HK-2 (cell line): ENCODE data around the gene CEACAM16.
"Not testable (repeated sequence)": the region's sequence is repeated elsewhere in the genome, so short reads cannot be mapped to it uniquely, and the experiment has no call there.

Experiments
- DNase-seq: peaks from one replicate; pipeline ENCODE4 v3.0.0-alpha.2; 2018; ENCODE audit not compliant: unreplicated experiment

The CEACAM16 gene

DNA sequence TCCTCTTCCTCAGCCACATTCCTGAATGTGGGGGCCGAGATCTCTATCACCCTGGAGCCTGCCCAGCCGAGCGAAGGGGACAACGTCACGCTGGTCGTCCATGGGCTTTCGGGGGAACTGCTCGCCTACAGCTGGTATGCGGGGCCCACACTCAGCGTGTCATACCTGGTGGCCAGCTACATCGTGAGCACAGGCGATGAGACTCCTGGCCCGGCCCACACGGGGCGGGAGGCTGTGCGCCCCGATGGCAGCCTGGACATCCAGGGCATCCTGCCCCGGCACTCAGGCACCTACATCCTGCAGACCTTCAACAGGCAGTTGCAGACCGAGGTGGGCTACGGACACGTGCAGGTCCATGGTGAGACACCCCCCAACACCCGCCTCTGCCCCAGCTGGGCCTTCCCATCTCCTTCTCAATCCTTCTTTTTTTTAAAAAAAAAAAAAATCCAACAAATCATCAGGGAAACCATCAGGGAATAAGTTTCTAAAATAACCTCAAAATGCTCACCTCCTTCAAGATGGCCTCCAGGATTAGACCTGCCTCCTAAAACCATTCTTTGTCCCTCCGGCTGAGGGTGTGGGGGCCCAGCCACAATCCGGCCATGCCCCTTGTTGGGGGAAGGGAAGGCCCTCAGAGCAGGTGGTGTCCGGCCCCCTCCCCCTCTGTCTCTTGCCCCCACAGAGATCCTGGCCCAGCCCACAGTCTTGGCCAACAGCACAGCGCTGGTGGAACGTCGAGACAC is 4.6 kb downstream of the CEACAM16 start:
- no peak for DNase-seq

DNA sequence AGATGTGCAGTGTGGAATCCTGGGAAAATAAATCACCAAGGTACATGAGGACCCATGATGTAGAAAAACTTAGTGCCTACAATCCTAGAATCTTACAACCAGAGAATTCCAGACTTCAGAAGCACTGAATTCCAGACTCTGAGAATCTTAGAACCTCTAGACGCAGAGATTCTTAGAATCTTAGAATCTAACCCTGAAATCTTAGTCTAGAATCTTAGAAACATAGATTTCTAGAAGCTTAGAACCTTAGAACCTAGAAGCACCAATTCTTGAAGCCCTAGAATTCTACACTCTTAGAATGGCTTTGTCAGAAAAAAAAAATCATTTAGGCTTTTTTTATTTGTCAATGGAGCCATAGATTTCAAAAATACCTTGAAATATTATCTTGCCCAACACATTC is 6.0 kb downstream of the CEACAM16 start:
- DNase-seq = no peak

- DNase-seq = no peak
Observed at GRCh38 chr19:44705502-44706010, 6.6 kb downstream of the CEACAM16 start.

DNA sequence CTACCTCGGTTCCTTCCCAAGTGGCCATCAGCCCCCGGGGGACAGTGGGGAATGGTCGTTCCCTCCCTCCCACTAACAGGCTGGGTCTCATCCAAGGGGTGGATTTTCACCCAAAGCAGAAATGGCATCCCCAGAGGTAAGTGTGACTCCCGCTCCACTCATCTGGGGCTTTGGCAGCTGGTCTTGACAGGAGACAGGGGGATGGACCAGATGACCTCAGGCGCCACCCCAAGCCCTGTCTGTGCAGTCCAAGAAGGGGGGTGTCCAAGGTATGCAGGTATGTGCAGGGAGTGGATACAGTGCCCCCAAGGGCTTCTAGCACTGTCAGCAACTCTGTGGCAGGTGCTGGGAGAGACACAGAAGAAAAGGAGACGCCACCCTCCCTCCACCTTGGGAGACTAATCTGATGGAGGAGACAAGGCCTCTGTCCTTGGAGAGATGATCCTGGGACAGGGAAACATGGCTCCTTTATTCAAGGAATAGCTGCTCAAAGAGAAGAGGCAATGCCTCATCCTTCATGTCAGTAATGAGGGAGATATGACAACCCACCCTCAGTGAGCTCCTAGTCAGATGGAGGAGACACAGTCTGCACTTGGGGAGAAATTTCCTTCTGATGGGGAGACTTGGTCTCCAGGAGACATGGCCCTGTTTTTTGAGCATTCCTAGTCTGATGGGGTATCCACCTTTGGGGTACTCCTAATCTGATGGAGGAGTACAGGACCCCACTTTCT is 7.7 kb downstream of the CEACAM16 start:
- DNase-seq = no peak

DNA sequence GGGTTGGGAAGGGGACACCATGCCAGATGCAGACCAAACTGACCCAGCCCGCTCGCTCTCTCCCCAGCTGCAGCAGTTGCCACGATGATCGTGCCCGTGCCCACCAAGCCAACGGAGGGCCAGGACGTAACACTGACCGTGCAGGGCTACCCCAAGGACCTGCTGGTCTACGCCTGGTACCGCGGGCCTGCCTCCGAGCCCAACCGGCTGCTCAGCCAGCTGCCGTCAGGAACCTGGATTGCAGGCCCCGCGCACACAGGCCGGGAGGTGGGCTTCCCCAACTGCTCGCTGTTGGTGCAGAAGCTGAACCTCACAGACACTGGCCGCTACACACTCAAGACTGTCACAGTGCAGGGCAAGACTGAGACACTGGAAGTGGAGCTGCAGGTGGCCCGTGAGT is 8.8 kb downstream of the CEACAM16 start:
- DNase-seq = no peak

GRCh38 chr19:44708940-44709339 is 10.0 kb downstream of the CEACAM16 start:
- DNase-seq = no peak

DNA sequence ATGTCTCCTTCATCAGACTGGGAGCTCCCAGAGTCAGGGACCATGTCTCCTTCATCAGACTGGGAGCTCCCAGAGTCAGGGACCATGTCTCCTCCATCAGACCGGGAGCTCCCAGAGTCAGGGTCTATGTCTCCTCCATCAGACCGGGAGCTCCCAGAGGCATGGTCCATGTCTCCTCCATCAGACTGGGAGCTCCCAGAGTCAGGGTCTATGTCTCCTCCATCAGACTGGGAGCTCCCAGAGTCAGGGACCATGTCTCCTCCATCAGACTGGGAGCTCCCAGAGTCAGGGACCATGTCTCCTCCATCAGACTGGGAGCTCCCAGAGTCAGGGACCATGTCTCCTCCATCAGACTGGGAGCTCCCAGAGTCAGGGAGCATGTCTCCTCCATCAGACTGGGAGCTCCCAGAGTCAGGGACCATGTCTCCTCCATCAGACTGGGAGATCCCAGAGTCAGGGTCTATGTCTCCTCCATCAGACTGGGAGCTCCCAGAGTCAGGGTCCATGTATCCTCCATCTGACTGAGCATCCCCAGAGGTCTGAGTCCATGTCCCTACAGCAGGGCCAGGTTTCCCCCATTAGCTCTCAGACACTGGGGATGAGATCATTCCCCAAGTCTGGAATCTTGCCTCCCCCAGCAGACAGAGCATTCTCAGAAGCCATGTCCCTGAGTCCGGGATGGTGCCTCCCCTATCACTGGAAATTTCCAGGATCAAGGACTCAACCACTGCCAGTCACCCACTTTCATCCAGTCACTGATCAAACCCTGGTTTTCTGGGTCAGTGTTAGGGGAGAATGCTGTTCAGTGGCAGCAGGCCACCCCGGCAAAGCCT is 10.7 kb downstream of the CEACAM16 start:
- DNase-seq = not testable (repeated sequence)

DNA sequence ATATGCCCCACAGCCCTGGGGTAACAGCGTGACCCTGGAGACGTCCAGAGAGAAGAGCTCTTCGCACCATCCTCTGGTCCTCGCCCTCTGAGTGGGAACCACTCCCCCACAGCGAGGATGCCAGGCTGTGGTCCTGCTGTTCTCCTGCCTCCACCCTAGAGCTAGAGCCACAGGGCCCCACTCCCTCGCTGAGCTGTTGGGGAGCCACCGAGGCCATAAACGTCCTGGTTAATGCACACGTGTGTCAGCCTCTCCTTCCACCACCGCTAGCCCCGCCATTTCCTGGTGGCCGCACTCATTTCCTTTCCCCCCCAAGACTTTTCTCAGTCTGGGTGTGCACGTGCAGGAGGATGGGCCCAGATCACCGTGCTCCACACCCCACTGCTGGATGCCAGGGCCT is 11.5 kb downstream of the CEACAM16 start:
- no peak for DNase-seq

DNA sequence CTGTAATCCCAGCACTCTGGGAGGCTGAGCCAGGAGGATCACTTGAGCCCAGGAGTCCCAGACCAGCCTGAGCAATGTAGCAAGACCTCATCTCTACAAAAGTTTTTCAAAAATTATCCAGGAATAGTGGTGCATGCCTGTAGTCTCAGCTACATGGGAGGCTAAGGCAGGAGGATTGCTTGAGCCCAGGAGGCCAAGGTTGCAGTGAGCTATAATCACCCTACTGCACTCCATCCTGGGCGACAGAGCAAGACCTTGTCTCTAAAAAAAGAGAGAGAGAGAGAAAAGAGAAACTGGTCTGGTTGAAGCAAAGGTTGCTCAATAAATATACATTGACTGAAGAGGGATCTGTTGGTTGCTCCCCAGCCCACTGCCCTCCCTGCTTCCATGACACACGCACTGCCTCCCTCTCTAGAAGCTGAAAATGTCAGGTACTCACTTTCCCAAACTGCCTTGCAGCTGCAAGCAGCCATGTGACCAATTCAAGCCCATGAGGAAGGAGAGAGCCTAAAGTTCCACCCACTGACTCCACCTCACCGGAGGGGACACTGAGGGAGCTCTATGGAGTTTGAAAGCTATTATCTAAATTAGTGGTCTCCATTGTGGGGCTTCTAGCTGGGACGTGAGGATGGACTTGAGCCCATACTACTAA is 14.0 kb downstream of the CEACAM16 start:
- no peak for DNase-seq

- DNase-seq = no peak
Observed at GRCh38 chr19:44714597-44715169, 15.7 kb downstream of the CEACAM16 start.

- no peak for DNase-seq
Observed at GRCh38 chr19:44717603-44718002, 18.7 kb downstream of the CEACAM16 start.

DNA sequence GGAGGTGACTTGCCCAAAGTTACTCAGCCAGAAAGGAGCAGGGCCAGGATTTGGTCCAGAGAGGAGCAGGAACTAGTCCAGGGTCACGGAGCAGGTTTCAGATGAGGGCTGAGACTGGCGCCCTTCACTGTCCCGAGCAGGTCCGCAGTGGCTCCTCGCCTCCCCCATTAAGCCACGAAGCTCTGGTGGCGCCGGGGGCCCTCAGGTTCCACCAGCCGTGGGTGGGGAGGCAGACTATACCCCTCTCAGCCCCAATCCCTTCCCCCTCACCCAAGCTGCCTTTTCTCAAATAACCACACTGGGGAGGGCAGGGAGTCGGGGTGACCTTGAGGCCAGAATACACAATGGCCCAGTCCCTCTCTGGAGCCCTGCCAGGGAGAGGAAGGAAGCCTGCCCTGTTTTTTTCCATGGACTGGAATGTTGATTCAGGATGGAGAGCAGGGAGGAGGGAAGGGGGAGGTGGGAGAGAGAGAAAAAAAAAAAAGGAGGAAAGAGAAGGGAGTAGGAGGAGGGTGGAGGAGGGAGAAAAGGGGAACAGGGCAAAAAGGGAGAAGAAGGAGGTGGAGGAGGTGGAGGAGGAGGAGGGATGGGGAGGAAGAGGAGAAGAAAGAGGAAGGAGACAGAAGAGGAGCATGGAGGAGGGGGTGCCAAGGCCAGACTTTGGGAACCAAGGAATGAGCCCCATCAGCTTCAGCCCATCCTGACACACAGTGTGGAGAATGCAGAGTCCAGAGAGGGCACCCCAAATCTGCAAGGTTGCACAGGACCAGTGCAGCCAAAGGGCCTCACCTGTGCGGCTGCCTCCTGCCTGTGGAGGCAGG is 19.7 kb downstream of the CEACAM16 start:
- DNase-seq = peak; percentile 35

GRCh38 chr19:44719262-44719701 is 20.3 kb downstream of the CEACAM16 start:
- DNase-seq = no peak

DNA sequence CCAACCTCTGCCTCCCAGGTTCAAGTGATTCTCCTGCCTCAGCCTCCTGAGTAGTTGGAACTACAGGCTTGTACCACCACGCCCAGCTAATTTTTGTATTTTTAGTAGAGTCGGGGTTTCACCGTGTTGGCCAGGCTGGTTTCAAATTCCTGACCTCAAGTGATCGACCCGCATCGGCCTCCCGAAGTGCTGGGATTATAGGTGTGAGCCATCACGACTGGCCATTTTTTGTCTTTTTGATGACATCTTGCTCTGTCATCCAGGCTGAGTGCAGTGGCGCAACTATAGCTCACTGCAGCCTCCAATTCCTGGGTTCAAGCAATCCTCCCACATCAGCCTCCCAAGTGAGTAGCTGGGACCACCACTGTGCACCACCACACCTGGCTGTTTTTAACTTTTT is 21.4 kb downstream of the CEACAM16 start:
- not testable (repeated sequence) for DNase-seq

- DNase-seq = no peak
Observed at GRCh38 chr19:44720945-44721344, 22.0 kb downstream of the CEACAM16 start.

- DNase-seq = not testable (repeated sequence)
Observed at GRCh38 chr19:44721369-44721768, 22.4 kb downstream of the CEACAM16 start.

- no peak for DNase-seq
Observed at GRCh38 chr19:44722131-44723121, 23.5 kb downstream of the CEACAM16 start.

DNA sequence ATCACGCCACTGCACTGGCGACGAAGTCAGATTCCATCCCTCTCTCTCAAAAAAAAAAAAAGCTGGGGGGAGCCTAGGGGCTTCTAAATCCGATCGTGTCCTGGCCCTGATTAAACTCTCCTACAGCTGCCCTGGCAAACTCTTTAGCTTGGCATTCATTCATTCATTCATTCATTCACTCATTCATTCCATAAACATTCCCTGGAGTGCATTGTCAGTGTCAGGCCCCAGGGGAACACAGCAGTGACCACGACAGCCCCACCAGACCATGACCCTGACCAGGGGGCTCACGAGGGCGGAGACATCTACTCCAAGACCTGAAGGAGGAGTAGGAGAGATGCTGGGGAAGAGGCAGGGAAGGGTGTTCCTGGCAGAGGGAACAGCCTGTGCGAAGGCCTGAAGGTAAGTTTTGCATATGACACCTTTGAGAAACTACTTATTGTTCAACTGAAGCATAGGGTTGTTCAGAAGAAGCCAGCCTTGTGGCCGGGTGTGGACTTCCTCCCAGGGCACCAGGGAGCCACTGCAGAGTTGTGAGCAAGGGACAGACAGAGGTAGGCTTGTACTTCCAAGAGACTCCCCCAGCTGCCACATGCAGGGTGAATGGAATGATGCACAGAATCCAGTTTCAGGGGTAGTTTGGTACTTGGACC is 24.5 kb downstream of the CEACAM16 start:
- DNase-seq = no peak

GRCh38 chr19:44723952-44724319 is 25.0 kb downstream of the CEACAM16 start:
- peak; percentile 83 for DNase-seq
